T-helper 17 cell (primary cell): ENCODE measurements around the gene MTSS2. TPM values are rescaled to one million over a fixed set of nuclear protein-coding genes. Genes with fewer than 3 reads are reported as not detected.

Experiments used
- ATAC-seq: fragments of 150-1000 bp; cut with Tn5 transposase; 2 replicates; pipeline ENCODE4 v1.10.0; 2021; ENCODE audit warnings: mild to moderate bottlenecking, moderate library complexity
- DNase-seq, 3 donors: peaks; one replicate each; pipeline versions ENCODE4 v3.0.0 to v3.0.0-alpha.2; 2020 to 2021
- H3K9me3 ChIP-seq: one replicate; pipeline ENCODE4 v1.7.0; 2013; ENCODE audit warnings: low read length, mild to moderate bottlenecking; ENCODE audit not compliant: control insufficient read depth, poor library complexity, severe bottlenecking
- H3K27ac Mint-ChIP-seq: one replicate; pipeline ENCODE4 v1.8.0; 2022; ENCODE audit warnings: mild to moderate bottlenecking, moderate library complexity, mixed read lengths
- H3K27me3 Mint-ChIP-seq: one replicate; pipeline ENCODE4 v1.8.0; 2022; ENCODE audit warnings: mixed read lengths
- H3K36me3 Mint-ChIP-seq: one replicate; pipeline ENCODE4 v1.8.0; 2022; ENCODE audit warnings: low read depth, mixed read lengths
- H3K4me1 Mint-ChIP-seq: one replicate; pipeline ENCODE4 v1.8.0; 2022; ENCODE audit warnings: mild to moderate bottlenecking, mixed read lengths
- H3K4me3 Mint-ChIP-seq: one replicate; pipeline ENCODE4 v1.8.0; 2022; ENCODE audit warnings: mild to moderate bottlenecking, moderate library complexity, mixed read lengths
- total RNA-seq, 4 donors: library from RNA in 2 of 4; stranded (reverse) in 2 of 4; gene quantifications; one replicate each; pipeline ENCODE4 v1.2.3 and lab custom pipeline; 2022 to 2026

The MTSS2 gene
- total RNA-seq, 2 donors from 2014 or later, result 4.4 to 6.9 TPM

GRCh38 chr16:70683146-70683944, 2.5 kb downstream of the MTSS2 start:
- ATAC-seq (no peak), DNase-seq (no peak)
- Mint-ChIP-seq H3K4me1 (peaks cover 6% of the 10 kb centered on the region), H3K27ac (no peak overlapping the region), H3K4me3 (no peak overlapping the region), H3K27me3 (peaks cover 12% of the 10 kb centered on the region), H3K36me3 (no peaks in the 10 kb centered on the region)
- H3K9me3 ChIP-seq, result no peaks in the 10 kb centered on the region

GRCh38 chr16:70682239-70683145, 3.4 kb downstream of the MTSS2 start:
- Mint-ChIP-seq H3K27me3 (peaks cover 10% of the 10 kb centered on the region), H3K27ac (no peak overlapping the region), H3K4me1 (peaks cover 6% of the 10 kb centered on the region), H3K36me3 (no peaks in the 10 kb centered on the region), H3K4me3 (no peak overlapping the region)
- H3K9me3 ChIP-seq, result no peaks in the 10 kb centered on the region
- no peak for DNase-seq
- ATAC-seq, result no peak

- peaks cover 3% of the 10 kb centered on the region for H3K4me1 Mint-ChIP-seq
- DNase-seq (no peak), ATAC-seq (no peak)
- peaks cover 3% of the 10 kb centered on the region for H3K27me3 Mint-ChIP-seq
- no peak overlapping the region for H3K4me3 Mint-ChIP-seq
- H3K9me3 ChIP-seq, result no peaks in the 10 kb centered on the region
- H3K36me3 Mint-ChIP-seq, result no peaks in the 10 kb centered on the region
- no peak overlapping the region for H3K27ac Mint-ChIP-seq
These were observed 4.2 kb downstream of the MTSS2 start for GRCh38 chr16:70681382-70682238.

- Mint-ChIP-seq H3K4me1 (peaks cover 3% of the 10 kb centered on the region), H3K27ac (no peak overlapping the region), H3K4me3 (no peak overlapping the region), H3K27me3 (no peaks in the 10 kb centered on the region), H3K36me3 (no peaks in the 10 kb centered on the region)
- DNase-seq (no peak), ATAC-seq (no peak)
- H3K9me3 ChIP-seq, result no peaks in the 10 kb centered on the region
These were observed 5.1 kb downstream of the MTSS2 start for GRCh38 chr16:70680495-70681381.

GRCh38 chr16:70679671-70680494, 6.0 kb downstream of the MTSS2 start:
- peaks cover 3% of the 10 kb centered on the region for H3K4me1 Mint-ChIP-seq
- H3K27ac Mint-ChIP-seq, result no peak overlapping the region
- no peak for DNase-seq
- H3K36me3 Mint-ChIP-seq, result no peaks in the 10 kb centered on the region
- no peaks in the 10 kb centered on the region for H3K27me3 Mint-ChIP-seq
- no peaks in the 10 kb centered on the region for H3K9me3 ChIP-seq
- ATAC-seq, result no peak
- no peak overlapping the region for H3K4me3 Mint-ChIP-seq

- Mint-ChIP-seq H3K36me3 (no peaks in the 10 kb centered on the region), H3K27ac (peak overlapping the region; percentile 3), H3K27me3 (no peaks in the 10 kb centered on the region), H3K4me1 (peaks cover 3% of the 10 kb centered on the region), H3K4me3 (no peak overlapping the region)
- DNase-seq (no peak), ATAC-seq (no peak)
- no peaks in the 10 kb centered on the region for H3K9me3 ChIP-seq
These were observed 6.8 kb downstream of the MTSS2 start for GRCh38 chr16:70678898-70679670.

GRCh38 chr16:70678121-70678897, 7.5 kb downstream of the MTSS2 start:
- Mint-ChIP-seq H3K4me3 (no peak overlapping the region), H3K4me1 (peaks cover 6% of the 10 kb centered on the region), H3K27ac (peak overlapping the region; percentile 3), H3K27me3 (no peaks in the 10 kb centered on the region), H3K36me3 (no peaks in the 10 kb centered on the region)
- DNase-seq (no peak), ATAC-seq (no peak)
- no peaks in the 10 kb centered on the region for H3K9me3 ChIP-seq

- DNase-seq (no peak), ATAC-seq (no peak)
- no peaks in the 10 kb centered on the region for H3K9me3 ChIP-seq
- Mint-ChIP-seq H3K4me1 (peaks cover 6% of the 10 kb centered on the region), H3K4me3 (no peak overlapping the region), H3K27ac (no peak overlapping the region), H3K27me3 (no peaks in the 10 kb centered on the region), H3K36me3 (no peaks in the 10 kb centered on the region)
These were observed 8.2 kb downstream of the MTSS2 start for GRCh38 chr16:70677499-70678120.

- H3K36me3 Mint-ChIP-seq, result no peaks in the 10 kb centered on the region
- no peak for DNase-seq
- no peak for ATAC-seq
- H3K27me3 Mint-ChIP-seq, result no peaks in the 10 kb centered on the region
- no peak overlapping the region for H3K4me3 Mint-ChIP-seq
- H3K27ac Mint-ChIP-seq, result no peak overlapping the region
- no peaks in the 10 kb centered on the region for H3K9me3 ChIP-seq
- peaks cover 6% of the 10 kb centered on the region for H3K4me1 Mint-ChIP-seq
These were observed 9.0 kb downstream of the MTSS2 start for GRCh38 chr16:70676675-70677498.
